ENCODE results near the gene LCE2D.
"Not testable (repeated sequence)": the region's sequence is repeated elsewhere in the genome, so short reads cannot be mapped to it uniquely, and the experiment has no call there.

The LCE2D gene, protein sequence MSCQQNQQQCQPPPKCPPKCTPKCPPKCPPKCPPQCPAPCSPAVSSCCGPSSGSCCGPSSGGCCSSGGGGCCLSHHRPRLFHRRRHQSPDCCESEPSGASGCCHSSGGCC
- long read RNA-seq, donor 1, result 0 reads
- long read RNA-seq, donor 2, result 0 reads
- long read RNA-seq, donor 3, result 0 reads
- long read RNA-seq, donor 4, result 0 reads
- long read RNA-seq, donor 5, result 0 reads
- long read RNA-seq, donor 6, result 0 reads
- long read RNA-seq, donor 7, result 0 reads
- long read RNA-seq, donor 8, result 0 reads

DNA sequence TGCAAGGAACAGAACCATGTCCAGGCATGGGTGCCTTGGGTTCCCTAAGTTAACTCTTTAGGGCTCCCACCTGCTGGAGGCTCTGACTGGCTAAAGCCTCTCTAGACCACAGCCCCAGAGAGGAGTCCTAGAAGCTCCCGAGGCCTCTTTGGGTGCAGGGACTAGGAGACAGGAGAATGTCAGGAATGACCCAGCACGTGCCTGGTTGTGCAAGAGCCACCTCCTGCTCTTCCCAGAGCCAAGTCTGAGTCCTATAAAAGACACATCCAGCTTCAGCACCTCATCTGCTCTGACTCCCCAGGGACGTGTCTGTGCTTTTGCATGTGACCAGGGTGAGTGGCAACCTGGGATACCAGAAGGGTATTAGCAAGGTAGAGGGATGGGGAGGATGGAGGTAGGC is at the start of gene LCE2D:
Gene LCE2D (plus strand): TSS at position 283 of the 400 bp plus-strand sequence. CDS start 726 bp downstream, outside the sequence.
- no peak for DNase-seq

DNA sequence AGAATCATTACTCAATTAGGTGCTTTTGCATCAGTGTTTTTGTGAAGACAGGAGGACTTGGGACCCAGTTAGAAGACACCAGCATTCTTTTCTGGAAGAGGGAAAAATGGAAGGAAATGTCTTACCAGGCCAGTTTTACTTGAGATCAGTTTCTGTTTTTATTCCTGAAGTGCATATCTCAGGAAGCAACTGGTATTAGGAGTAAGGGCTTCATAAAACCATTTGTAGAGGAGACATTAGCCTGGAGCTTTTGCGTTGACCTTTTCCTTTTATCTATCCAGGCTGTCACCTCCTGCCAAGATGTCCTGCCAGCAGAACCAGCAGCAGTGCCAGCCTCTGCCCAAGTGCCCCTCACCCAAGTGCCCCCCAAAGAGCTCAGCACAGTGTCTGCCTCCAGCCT is 49.7 kb upstream of the LCE2D start, which contains the start of gene LCE3B:
Gene LCE3B (plus strand): TSS at position 301 of the 400 bp plus-strand sequence. CDS start 0 bp downstream, at position 301.
- no peak for DNase-seq

DNA sequence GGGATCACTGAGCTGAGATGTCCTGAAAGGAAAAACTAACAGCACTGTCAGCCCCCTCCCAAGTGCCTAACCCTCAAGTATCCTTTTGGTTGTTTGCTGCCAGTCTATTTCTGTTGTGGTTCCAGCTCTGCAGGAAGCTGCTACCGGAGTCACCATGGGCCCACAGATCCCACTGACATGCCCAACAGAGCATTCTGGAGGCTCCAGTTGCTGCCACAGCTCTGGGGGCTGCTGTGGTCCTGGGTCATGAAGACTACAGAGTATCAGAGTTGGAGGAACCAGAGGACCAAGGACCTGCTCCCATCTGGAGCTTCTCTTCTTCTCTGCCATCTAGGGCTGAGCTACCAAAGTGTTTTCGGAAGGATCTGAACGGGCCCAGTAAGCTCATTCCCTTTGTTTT is 41.2 kb upstream of the LCE2D start:
- no peak for DNase-seq

- DNase-seq, result no peak
Measured at GRCh38 chr1:152622803-152623202, 40.4 kb upstream of the LCE2D start, which contains the start of gene LCE3A. TSS of gene LCE3A (minus strand) at chr1:152623103. CDS start at chr1:152623103, 0 bp downstream.

GRCh38 chr1:152623203-152623844 is 39.9 kb upstream of the LCE2D start:
- DNase-seq, result no peak

- no peak for DNase-seq
Measured at GRCh38 chr1:152626744-152627143, 36.4 kb upstream of the LCE2D start.

- DNase-seq, result no peak
Measured at GRCh38 chr1:152630596-152630995, 32.6 kb upstream of the LCE2D start.

- DNase-seq, result no peak
Measured at GRCh38 chr1:152640351-152640750, 22.8 kb upstream of the LCE2D start.

DNA sequence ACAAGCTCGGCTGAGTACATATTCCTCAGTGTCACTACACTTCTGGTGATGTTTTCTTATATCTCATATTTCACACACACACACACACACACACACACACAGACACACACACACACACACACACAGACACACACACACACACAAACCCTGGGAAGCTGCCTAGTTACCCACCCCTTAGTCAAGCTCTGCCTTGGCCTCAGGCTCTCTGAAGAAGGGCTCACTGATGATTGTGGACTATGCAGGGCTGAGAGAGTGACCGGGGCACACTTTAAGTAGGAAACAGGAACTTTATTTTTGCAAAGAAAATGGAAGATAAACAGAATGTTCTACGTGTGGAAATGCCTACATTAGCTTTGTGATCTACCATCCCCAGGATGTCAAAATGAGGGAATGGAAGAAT is 19.2 kb upstream of the LCE2D start:
- DNase-seq, result no peak

GRCh38 chr1:152645146-152645545 is 18.0 kb upstream of the LCE2D start:
- no peak for DNase-seq

- no peak for DNase-seq
Measured at GRCh38 chr1:152646656-152647055, 16.5 kb upstream of the LCE2D start.

DNA sequence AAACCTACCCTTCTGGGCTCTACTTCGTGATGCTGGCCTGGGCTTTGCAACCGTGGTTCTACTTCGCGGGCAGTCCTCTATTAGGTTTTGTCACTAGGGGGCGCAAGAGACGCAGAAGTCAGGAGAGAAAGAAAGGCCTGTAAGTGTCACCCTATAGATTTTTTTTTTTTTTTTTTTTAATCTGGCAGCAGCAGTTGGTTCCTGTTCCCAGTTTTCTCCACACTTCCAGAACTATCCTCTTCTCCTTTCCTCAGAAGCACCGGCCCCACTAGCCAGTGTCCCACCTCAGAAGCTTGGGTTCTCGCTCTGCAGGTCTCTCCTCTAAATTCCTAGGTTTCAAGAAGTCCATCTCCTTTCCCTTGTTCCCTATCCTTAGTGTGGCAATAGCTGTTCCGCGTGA is 9.1 kb upstream of the LCE2D start:
- peak; percentile 21 for DNase-seq

DNA sequence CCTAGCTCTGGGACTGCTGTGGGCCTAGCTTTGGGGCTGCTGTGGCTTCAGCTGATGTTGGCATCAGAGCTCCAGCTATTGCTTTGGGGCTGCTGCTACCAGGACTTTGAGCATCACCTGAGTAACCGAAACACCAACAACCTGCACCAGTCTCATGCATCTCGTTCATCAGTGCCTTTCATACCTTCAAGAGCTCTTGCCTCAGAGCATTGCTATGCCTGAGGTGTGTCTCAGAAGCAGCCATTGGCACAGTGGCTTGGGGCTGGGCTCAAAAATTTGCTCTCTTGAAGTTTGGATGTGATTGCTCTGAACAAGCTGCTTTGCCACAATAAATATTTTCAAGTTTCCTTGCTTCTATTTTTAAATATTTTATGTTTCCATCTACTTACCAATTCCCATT is 6.7 kb upstream of the LCE2D start:
- DNase-seq, result no peak

DNA sequence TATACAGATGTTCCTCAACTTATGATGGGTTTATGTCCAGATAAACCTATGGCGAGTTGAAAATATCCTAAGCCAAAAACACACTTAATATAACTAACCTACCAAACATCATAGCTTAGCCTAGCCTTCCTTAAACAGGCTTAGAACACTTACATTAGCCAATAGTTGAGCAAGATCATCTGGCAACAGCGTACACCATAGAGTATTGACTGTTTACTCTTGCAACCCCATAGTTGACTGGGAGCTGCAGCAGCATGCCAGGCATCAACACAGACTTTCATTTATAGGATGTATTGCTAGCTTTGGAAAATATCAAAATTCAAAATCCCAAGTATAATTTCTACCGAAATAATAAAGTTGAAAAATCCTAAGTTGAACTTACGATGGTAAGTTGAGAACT is 5.5 kb upstream of the LCE2D start:
- no peak for DNase-seq

DNA sequence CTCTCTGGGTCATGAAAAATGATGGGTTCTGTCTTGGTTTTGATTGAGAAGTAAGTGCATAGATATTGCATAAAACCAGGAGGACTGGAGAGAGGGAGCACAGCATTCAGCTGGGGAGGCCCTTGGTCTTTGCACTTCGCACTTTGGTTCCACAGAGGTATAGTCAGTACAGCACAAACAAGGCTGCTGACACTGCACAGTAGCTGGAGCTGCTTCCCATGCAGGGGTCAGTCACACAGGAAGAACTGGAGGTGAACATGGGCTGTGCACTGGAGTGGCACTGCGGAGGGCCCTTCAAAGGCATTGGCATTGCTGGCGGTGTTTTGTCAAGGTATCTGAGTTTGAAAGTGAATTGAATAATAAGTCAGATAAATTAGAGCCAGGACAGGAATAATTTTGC is 4.5 kb upstream of the LCE2D start:
- DNase-seq, result no peak

- not testable (repeated sequence) for DNase-seq
Measured at GRCh38 chr1:152666171-152666570, 3.0 kb downstream of the LCE2D start.

- DNase-seq, result no peak
Measured at GRCh38 chr1:152667648-152668047, 4.5 kb downstream of the LCE2D start.

DNA sequence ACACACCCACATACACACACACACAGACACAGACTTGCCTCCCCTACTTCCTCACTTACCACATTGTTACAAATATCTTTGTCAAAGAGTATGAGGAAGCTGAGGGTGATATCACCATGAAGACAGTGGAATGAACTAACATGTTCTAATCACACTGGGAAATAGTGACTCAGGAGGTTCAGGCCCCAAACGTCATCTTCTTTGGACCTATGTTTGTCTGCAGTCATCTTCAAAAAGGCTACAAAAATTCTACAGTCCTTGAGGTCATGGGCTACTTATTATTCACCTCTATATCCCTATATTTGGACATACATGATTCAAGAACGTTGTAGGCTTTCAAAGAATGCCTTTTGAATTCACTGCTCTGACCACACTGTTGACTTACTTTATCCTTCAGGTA is 9.8 kb downstream of the LCE2D start:
- no peak for DNase-seq

DNA sequence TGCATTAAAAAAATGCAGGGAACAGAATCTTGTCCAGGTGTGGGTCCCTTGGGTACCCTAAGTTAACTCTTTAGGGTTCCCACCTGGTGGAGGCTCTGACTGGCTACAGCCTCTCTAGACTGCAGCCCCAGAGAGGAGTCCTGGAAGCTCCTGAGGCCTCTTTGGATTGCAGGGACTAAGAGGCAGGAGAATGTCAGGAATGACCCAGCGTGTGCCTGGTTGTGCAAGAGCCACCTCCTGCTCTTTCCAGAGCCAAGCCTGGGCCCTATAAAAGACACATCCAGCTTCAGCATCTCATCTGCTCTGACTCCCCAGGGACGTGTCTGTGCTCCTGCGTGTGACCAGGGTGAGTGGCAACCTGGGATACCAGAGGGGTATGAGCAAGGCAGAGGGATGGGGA is 11.8 kb downstream of the LCE2D start, which contains the start of gene LCE2C:
Gene LCE2C (plus strand): TSS at position 297 of the 400 bp plus-strand sequence. CDS start 737 bp downstream, outside the sequence.
- not testable (repeated sequence) for DNase-seq

GRCh38 chr1:152679459-152679858 is 16.3 kb downstream of the LCE2D start:
- no peak for DNase-seq

GRCh38 chr1:152681616-152682015 is 18.4 kb downstream of the LCE2D start:
- DNase-seq, result no peak

- DNase-seq, result no peak
Measured at GRCh38 chr1:152683846-152684245, 20.7 kb downstream of the LCE2D start.

GRCh38 chr1:152685823-152686222 is 22.6 kb downstream of the LCE2D start, which contains the start of gene LCE2B:
TSS of gene LCE2B (plus strand) at chr1:152686123. CDS start at chr1:152686844, 721 bp downstream.
- not testable (repeated sequence) for DNase-seq

All from right kidney (tissue), 9 donors.